WTC11 (cell line): ENCODE data around the gene DYNAP. TPM values are rescaled to one million over a fixed set of nuclear protein-coding genes. Genes with fewer than 3 reads are reported as not detected.

ENCODE experiments used
- ATAC-seq: fragments of 200-7000 bp; cut with Tn5 transposase; 2 replicates; pipeline ENCODE4 v1.10.0; 2021; ENCODE audit warnings: mild to moderate bottlenecking, moderate library complexity
- CTCF ChIA-PET: fragments of 300-600 bp; sonication (Branson Sonifier 250); formaldehyde crosslinking; loops from one replicate; lab custom pipeline; 2021; ENCODE audit warnings: antibody characterized with exemption; lab: Charles Lee
- POLR2A ChIA-PET: fragments of 350-600 bp; sonication (Branson Sonifier 250); formaldehyde crosslinking; loops from one replicate; lab custom pipeline; 2021; ENCODE audit warnings: antibody characterized with exemption; lab: Charles Lee
- DNase-seq: peaks from one replicate; pipeline ENCODE4 v3.0.0; 2021; ENCODE audit warnings: low spot score
- H3K27ac Mint-ChIP-seq: 2 replicates; pipeline ENCODE4 v1.8.0; 2021; ENCODE audit warnings: mixed read lengths
- H3K27me3 Mint-ChIP-seq: 2 replicates; pipeline ENCODE4 v1.8.0; 2021; ENCODE audit warnings: low read depth, mild to moderate bottlenecking, moderate library complexity, mixed read lengths
- H3K36me3 Mint-ChIP-seq: 2 replicates; pipeline ENCODE4 v1.8.0; 2021; ENCODE audit warnings: mixed read lengths
- H3K4me1 Mint-ChIP-seq: 2 replicates; pipeline ENCODE4 v1.8.0; 2022; ENCODE audit warnings: mixed read lengths
- H3K4me3 Mint-ChIP-seq: 2 replicates; pipeline ENCODE4 v1.8.0; 2021; ENCODE audit warnings: mild to moderate bottlenecking, moderate library complexity, mixed read lengths
- H3K9me3 Mint-ChIP-seq: 2 replicates; pipeline ENCODE4 v1.8.0; 2021; ENCODE audit warnings: mixed read lengths
- ARID4B ChIP-seq: sonication (generic); formaldehyde crosslinking; IDR thresholded peaks from 2 replicates; pipeline ENCODE4 v1.8.0; 2023; ENCODE audit warnings: missing genetic modification reagents, mild to moderate bottlenecking, borderline replicate concordance
- ATF6 ChIP-seq: sonication (generic); formaldehyde crosslinking; IDR thresholded peaks from 2 replicates; pipeline ENCODE4 v1.8.1; 2023; ENCODE audit warnings: mild to moderate bottlenecking, missing genetic modification reagents
- KAT7 ChIP-seq: sonication (generic); formaldehyde crosslinking; IDR thresholded peaks from 2 replicates; pipeline ENCODE4 v1.8.1; 2023; ENCODE audit warnings: missing genetic modification reagents, mild to moderate bottlenecking, borderline replicate concordance
- OVOL2 ChIP-seq: fragments of 250-450 bp; sonication (Bioruptor Pico); IDR thresholded peaks from 2 replicates; pipeline ENCODE4 v1.9.0; 2021; ENCODE audit warnings: mild to moderate bottlenecking, borderline replicate concordance
- SP1 ChIP-seq: sonication (generic); formaldehyde crosslinking; conservative IDR thresholded peaks from 2 replicates; pipeline ENCODE4 v1.8.1; 2022; ENCODE audit warnings: missing genetic modification reagents
- TCF7 ChIP-seq: sonication (generic); formaldehyde crosslinking; IDR thresholded peaks from 2 replicates; pipeline ENCODE4 v1.8.0; 2022; ENCODE audit warnings: mild to moderate bottlenecking, low read depth, missing genetic modification reagents, moderate library complexity
- TEAD4 ChIP-seq: sonication (generic); formaldehyde crosslinking; IDR thresholded peaks from 2 replicates; pipeline ENCODE4 v1.8.0; 2022; ENCODE audit warnings: mild to moderate bottlenecking, missing genetic modification reagents
- ZNF121 ChIP-seq: sonication (generic); formaldehyde crosslinking; IDR thresholded peaks from 2 replicates; pipeline ENCODE4 v1.8.0; 2023; ENCODE audit warnings: missing genetic modification reagents
- ZNF671 ChIP-seq: fragments of 250-450 bp; sonication (Bioruptor Pico); IDR thresholded peaks from 2 replicates; pipeline ENCODE4 v1.8.0; 2021; ENCODE audit warnings: mild to moderate bottlenecking
- ZSCAN18 ChIP-seq: fragments of 250-450 bp; sonication (Bioruptor Pico); IDR thresholded peaks from 2 replicates; pipeline ENCODE4 v2.1.2; 2022; ENCODE audit warnings: mild to moderate bottlenecking, moderate library complexity
- total RNA-seq: library from RNA; stranded (reverse); gene quantifications from 3 replicates; pipeline ENCODE4 v1.2.3, GENCODE V29; 2021
- TF ChIP-seq, protein P1 (sequence below): sonication (generic); formaldehyde crosslinking; IDR thresholded peaks from 2 replicates; pipeline ENCODE4 v1.8.0; 2023; ENCODE audit warnings: mild to moderate bottlenecking, missing genetic modification reagents
- TF ChIP-seq, protein P2 (sequence below): sonication (generic); formaldehyde crosslinking; IDR thresholded peaks from 2 replicates; pipeline ENCODE4 v1.8.1; 2023; ENCODE audit warnings: mild to moderate bottlenecking, missing genetic modification reagents, moderate library complexity

Gene DYNAP
- total RNA-seq, 1 experiment from 2014 or later: 0.94 TPM

GRCh38 chr18:54561706-54562267 is 29.3 kb upstream of the DYNAP start (continued):
- TF ChIP-seq ARID4B (no peak), KAT7 (no peak), ZSCAN18 (CRISPR knock-in tag) (no peak)
- TF ChIP-seq, protein P1, sequence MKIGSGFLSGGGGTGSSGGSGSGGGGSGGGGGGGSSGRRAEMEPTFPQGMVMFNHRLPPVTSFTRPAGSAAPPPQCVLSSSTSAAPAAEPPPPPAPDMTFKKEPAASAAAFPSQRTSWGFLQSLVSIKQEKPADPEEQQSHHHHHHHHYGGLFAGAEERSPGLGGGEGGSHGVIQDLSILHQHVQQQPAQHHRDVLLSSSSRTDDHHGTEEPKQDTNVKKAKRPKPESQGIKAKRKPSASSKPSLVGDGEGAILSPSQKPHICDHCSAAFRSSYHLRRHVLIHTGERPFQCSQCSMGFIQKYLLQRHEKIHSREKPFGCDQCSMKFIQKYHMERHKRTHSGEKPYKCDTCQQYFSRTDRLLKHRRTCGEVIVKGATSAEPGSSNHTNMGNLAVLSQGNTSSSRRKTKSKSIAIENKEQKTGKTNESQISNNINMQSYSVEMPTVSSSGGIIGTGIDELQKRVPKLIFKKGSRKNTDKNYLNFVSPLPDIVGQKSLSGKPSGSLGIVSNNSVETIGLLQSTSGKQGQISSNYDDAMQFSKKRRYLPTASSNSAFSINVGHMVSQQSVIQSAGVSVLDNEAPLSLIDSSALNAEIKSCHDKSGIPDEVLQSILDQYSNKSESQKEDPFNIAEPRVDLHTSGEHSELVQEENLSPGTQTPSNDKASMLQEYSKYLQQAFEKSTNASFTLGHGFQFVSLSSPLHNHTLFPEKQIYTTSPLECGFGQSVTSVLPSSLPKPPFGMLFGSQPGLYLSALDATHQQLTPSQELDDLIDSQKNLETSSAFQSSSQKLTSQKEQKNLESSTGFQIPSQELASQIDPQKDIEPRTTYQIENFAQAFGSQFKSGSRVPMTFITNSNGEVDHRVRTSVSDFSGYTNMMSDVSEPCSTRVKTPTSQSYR (CRISPR knock-in tag): no peak

DNA sequence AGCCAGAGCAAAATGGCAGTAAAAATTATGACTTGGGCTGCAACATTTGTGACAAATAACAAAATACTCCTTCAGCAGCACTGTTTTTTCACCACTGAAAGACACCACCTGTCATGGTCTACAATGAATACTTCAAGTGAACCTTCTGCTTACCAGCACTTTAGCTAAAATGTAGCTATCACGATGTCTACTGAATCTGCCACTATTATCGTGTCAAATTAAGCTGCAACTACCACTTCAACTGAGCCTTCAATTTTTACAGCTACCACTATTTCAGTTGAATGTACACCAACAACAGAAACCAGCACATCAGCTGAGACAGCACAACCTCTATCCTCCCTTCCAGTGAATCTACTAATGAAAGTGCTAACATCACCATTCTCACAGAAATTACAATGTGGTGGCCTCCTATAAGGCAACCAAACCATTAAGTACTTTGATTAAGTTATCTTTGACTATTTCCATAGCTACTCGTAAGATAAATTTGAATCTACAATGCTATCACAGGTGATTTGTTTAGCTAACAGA is 10.8 kb upstream of the DYNAP start:
- CTCF ChIA-PET: no interaction called here
- peaks cover 7% of the 10 kb centered on the region for H3K4me1 Mint-ChIP-seq
- no peaks in the 10 kb centered on the region; the same call in 1 of the 2 replicates for H3K36me3 Mint-ChIP-seq
- H3K9me3 Mint-ChIP-seq: peaks cover 14% of the 10 kb centered on the region
- ATAC-seq (no peak), DNase-seq (no peak)
- POLR2A ChIA-PET: no interaction called here
- H3K4me3 Mint-ChIP-seq: no peak overlapping the region
- H3K27me3 Mint-ChIP-seq: no peaks in the 10 kb centered on the region
- no peak overlapping the region for H3K27ac Mint-ChIP-seq
- TF ChIP-seq, protein P1 (CRISPR knock-in tag): no peak
- TF ChIP-seq TCF7 (CRISPR knock-in tag) (no peak), OVOL2 (CRISPR knock-in tag) (no peak), SP1 (no peak), ZNF671 (CRISPR knock-in tag) (no peak), ATF6 (no peak), TEAD4 (CRISPR knock-in tag) (no peak), ZNF121 (CRISPR knock-in tag) (no peak)
- TF ChIP-seq, protein P2, sequence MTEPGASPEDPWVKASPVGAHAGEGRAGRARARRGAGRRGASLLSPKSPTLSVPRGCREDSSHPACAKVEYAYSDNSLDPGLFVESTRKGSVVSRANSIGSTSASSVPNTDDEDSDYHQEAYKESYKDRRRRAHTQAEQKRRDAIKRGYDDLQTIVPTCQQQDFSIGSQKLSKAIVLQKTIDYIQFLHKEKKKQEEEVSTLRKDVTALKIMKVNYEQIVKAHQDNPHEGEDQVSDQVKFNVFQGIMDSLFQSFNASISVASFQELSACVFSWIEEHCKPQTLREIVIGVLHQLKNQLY: no peak
